ENCODE measurements around the gene MLC1.

Gene MLC1

GRCh38 chr22:50035976-50036724 is 49.1 kb downstream of the MLC1 start:
- no peak for DNase-seq (ENCODE audit: low spot score)

- DNase-seq (ENCODE audit: low spot score): no peak
Measured at GRCh38 chr22:50035131-50035881, 49.9 kb downstream of the MLC1 start.

GRCh38 chr22:50034126-50035081 is 50.8 kb downstream of the MLC1 start:
- no peak for DNase-seq (ENCODE audit: low spot score)

- DNase-seq (ENCODE audit: low spot score): no peak
Measured at GRCh38 chr22:50032941-50033601, 52.2 kb downstream of the MLC1 start.

- DNase-seq (ENCODE audit: low spot score): no peak
Measured at GRCh38 chr22:50032109-50032871, 52.9 kb downstream of the MLC1 start.

- peak; percentile 26 for DNase-seq (ENCODE audit: low spot score)
Measured at GRCh38 chr22:50031189-50032091, 53.8 kb downstream of the MLC1 start.

GRCh38 chr22:50030297-50031188 is 54.7 kb downstream of the MLC1 start:
- DNase-seq (ENCODE audit: low spot score): peak; percentile 99

GRCh38 chr22:50027639-50028537 is 57.3 kb downstream of the MLC1 start:
- peak; percentile 10 for DNase-seq (ENCODE audit: low spot score)

- no peak for DNase-seq (ENCODE audit: low spot score)
Measured at GRCh38 chr22:50025993-50026392, 59.2 kb downstream of the MLC1 start.

- DNase-seq (ENCODE audit: low spot score): no peak
Measured at GRCh38 chr22:50022171-50022819, 62.9 kb downstream of the MLC1 start.

- no peak for DNase-seq (ENCODE audit: low spot score)
Measured at GRCh38 chr22:50020606-50021005, 64.6 kb downstream of the MLC1 start.

GRCh38 chr22:50019316-50019715 is 65.9 kb downstream of the MLC1 start:
- no peak for DNase-seq (ENCODE audit: low spot score)

- no peak for DNase-seq (ENCODE audit: low spot score)
Measured at GRCh38 chr22:50018608-50019285, 66.5 kb downstream of the MLC1 start.

- DNase-seq (ENCODE audit: low spot score): peak; percentile 10
Measured at GRCh38 chr22:50017701-50018224, 67.5 kb downstream of the MLC1 start.

GRCh38 chr22:50016988-50017700 is 68.1 kb downstream of the MLC1 start:
- DNase-seq (ENCODE audit: low spot score): peak; percentile 11

Measured in iPS-NIHi11 (cell line).